Fibroblast of villous mesenchyme (primary cell): ENCODE measurements around the gene PUM1. TPM values are rescaled to one million over a fixed set of nuclear protein-coding genes. Genes with fewer than 3 reads are reported as not detected.

Experiments
- DNase-seq: peaks from one replicate; pipeline ENCODE4 v3.0.0-alpha.2; 2010; ENCODE audit warnings: low read depth
- H3K4me3 ChIP-seq: 2 replicates; pipeline ENCODE4 v1.5.1; 2011; ENCODE audit warnings: low read depth, mild to moderate bottlenecking, low read length
- CTCF ChIP-seq: IDR thresholded peaks from 2 replicates; pipeline ENCODE4 v1.5.1; 2012; ENCODE audit warnings: low read depth, mild to moderate bottlenecking, low read length; ENCODE audit not compliant: insufficient read depth
- total RNA-seq: library from RNA; depleted of rRNA; stranded (reverse); fragments of >200 nt; gene quantifications from 2 replicates; pipeline ENCODE4 v1.2.3, GENCODE V29; 2012

Gene PUM1
- total RNA-seq, 1 donor, result 81.6 TPM

GRCh38 chr1:30930631-30931173 is 134.8 kb downstream of the PUM1 start:
- no peak for TF ChIP-seq CTCF
- no peak overlapping the region for H3K4me3 ChIP-seq
- no peak for DNase-seq

- DNase-seq, result no peak
- no peak for TF ChIP-seq CTCF
- H3K4me3 ChIP-seq, result no peak overlapping the region
These were observed 135.5 kb downstream of the PUM1 start for GRCh38 chr1:30929944-30930525.

GRCh38 chr1:30929135-30929889 is 136.2 kb downstream of the PUM1 start:
- DNase-seq, result peak; percentile 39
- H3K4me3 ChIP-seq, result no peak overlapping the region
- TF ChIP-seq CTCF, result peak; percentile 72

GRCh38 chr1:30928789-30929134 is 136.8 kb downstream of the PUM1 start:
- TF ChIP-seq CTCF, result no peak
- H3K4me3 ChIP-seq, result no peak overlapping the region
- DNase-seq, result no peak

GRCh38 chr1:30928171-30928570 is 137.3 kb downstream of the PUM1 start:
- no peak for DNase-seq
- H3K4me3 ChIP-seq, result no peak overlapping the region
- no peak for TF ChIP-seq CTCF

- DNase-seq, result no peak
- no peak for TF ChIP-seq CTCF
- no peak overlapping the region for H3K4me3 ChIP-seq
These were observed 138.1 kb downstream of the PUM1 start for GRCh38 chr1:30927448-30927847.
